HG03095 (cell line): ENCODE measurements around the gene FHL5.
"Not testable (repeated sequence)": the region's sequence is repeated elsewhere in the genome, so short reads cannot be mapped to it uniquely, and the experiment has no call there.

ENCODE experiments used
- ATAC-seq: cut with Tn5 transposase; IDR thresholded peaks from one replicate; pipeline ENCODE4 v1.9.1; 2021; ENCODE audit warnings: moderate library complexity; ENCODE audit not compliant: unreplicated experiment

Gene FHL5

DNA sequence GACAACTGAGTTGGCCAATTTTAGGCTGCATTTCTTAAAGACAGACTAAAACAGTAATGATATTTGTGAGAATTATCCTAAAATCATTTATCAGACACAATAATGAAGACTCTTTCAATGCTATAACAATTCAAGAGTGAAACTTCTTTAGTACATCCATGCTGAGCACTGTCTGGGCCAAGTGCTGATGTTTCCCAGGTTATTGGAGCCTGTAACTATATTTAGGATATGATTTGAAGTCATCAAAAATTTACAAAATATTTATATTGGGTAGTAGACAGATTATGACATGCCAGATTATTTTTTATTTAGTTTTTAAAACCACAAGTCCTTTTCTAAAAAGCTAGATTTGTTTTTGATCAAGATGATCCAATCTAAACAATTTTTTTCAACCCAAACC lies 45.1 kb downstream of the FHL5 start:
- ATAC-seq = no peak

DNA sequence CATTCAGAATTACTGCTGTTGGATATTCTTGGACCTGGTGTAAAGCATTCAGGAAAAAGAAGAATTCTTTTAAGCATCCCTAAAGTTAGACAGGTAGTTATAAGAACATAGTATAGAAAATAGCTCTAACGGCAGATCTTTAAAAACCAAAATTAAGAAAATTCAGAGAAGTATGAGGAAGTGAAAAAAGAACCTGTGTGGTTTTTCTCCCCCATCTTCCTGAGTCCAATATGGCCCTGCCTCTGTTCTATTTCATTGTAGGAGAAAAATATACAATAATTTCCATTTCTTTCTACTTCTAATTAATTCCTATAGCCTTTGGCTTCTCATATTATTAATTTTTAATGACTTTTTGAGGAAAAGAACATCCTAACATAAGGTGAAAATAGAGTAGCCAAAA lies 47.1 kb downstream of the FHL5 start:
- peak; percentile 45 for ATAC-seq

DNA sequence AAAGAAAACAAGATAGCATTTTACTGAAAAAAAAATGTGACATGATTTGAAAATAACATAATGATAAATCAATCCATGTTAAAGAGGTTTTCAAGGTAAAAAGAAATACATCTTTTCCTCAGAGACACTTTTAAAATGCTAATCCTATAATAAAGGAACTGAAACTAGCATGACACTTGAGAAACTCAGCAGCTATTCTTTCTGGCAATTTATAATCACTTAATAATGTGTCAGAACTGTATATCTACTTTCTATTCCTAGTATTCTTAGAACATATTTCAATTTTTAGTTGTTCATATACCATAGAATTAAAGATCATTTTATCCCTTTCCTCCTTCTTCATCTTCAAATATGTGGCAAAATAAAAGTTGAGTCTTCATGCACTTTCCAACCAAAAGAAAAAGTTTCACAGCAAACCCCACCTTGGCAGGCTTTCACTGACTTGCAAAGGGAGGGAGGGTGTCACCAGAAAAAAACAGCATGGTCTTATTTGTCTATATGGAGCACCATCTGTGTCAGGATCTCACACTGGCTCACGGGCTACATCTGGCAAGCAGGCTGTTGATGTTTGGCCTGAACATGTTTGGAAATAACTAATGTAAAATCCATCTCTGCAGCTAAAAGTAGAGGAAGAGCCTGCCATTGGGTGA lies 48.5 kb downstream of the FHL5 start:
- peak; percentile 76 for ATAC-seq

DNA sequence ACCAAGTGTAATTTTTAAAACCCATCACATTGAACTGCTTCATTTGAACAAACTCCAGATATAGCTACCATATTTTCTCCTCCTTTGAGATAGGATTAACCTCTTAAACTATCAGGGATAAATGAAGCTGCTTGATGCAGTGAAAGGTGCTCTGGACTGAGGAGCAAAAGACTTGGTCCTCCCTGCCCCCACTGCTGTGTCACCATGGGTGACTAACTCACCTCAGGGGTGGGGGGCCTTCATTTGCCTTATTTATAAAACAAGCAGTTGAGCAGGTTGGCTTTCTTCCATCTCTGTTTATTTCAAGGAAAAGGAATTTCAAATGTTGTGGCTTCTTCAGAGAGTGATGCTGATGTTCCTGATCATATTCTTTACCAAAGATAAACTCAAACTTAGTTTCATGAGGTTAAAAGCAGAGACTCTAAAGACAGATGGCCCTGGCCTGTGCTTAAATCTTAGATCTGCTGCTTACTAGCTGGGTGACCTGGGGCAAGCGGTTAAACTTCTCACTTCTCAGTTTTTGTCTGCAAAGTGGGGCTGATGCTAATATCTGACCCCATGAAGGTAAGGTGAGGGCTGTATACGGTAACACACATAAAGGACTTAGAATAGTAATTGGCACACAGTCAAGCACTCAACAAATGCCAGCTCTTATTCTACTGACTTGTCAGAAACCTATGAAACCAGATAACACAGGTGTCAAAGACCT lies 50.5 kb downstream of the FHL5 start:
- ATAC-seq = no peak

DNA sequence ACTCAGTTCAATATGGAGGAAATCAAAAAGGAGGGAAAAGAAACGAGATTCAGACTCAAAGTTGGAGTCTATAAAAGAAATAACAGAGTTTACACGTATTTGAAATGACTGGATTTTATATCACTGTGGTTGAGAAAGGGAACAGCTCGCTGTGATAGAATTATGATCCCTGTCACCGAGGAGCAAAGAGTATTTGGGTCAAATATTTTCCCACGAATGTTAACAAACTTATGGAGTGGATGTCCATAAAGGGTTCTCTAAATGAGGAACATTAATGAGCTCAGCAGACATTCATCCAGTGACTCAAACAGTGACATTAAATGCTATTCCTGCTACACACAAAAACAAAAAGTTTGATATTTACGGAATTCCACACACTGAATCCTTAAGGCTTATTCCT lies 57.9 kb downstream of the FHL5 start:
- ATAC-seq = no peak

DNA sequence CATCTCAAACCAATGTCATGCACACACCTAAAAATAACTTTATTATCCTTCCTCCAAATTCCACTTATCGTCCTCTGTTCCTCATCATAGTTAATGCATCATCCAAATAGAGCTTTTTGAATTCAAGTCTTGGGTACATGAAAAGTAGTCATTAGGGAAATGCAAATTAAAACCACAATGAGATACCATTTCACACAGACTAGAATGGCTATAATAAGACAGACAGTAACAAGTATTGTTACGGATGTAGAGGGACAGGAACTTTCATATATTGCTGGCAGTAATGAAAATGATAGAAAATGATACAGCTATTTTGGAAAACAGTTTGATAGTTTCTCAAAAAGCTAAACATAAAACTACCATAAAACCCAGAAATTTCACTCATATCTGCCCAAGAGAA lies 59.1 kb downstream of the FHL5 start:
- ATAC-seq = no peak

DNA sequence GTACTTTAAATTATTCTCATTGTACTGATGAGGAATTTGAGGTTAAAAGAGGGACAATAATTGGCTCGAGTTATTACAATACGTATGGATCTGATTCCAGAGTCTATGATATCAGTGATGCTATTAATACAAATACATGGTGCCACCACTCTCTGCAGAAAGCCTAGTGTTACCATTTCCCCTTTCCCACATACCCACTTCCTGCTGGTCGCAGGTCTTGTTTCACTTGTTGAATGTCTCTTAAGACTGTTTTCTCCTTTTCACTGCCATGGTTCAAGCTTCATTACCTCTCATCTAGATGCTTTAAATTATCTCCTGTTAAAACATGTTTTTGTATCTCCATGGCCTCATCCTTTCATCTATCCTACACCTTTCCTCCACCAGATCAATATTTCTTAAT lies 62.0 kb downstream of the FHL5 start:
- ATAC-seq = no peak

DNA sequence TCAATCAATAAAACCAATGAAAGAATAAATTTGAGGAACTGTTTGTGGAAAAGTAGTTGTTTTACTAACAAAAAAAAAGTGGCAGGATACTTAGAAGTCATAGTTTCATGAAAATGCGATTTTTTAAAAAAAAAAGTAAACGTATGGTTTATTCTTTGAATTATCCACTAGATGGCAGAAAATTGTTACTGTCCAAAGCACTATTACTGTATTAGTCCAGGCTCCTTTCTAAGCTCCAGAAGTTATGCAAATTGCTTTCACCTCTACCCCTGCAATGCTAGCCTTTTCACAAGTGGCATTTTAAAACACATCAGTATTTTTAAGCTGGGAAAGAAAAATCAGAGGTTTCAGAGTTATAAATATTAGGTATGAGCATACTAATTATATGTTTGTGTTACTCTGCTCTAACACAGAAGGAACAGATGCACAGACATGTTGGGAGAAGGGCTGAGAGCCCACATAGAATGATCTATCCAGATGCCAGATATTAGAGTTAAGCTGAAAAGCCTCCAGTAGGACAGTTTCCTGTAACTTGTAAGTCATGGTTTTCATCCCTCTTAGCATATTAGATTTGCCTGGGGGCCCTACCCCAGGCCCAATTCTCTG lies 63.9 kb downstream of the FHL5 start:
- ATAC-seq = peak; percentile 95

DNA sequence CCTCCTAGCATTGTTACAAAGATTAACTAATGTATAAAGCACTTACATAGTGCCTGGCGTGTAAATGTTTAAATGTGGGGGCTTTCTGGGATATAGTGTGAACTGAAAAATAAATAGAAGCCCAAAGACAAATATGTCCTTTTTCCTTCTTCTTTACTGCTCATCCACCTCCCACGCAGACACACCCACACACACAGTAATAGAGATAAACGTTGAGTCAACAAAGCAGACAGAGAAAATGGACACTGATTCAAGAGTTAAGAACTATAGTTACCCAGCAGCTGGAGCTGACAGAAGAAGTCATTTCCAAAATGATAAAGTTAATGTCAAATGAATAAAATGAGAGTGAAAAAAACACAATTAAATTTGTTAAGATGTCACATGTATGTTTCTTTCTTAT lies 68.3 kb downstream of the FHL5 start:
- ATAC-seq = no peak

DNA sequence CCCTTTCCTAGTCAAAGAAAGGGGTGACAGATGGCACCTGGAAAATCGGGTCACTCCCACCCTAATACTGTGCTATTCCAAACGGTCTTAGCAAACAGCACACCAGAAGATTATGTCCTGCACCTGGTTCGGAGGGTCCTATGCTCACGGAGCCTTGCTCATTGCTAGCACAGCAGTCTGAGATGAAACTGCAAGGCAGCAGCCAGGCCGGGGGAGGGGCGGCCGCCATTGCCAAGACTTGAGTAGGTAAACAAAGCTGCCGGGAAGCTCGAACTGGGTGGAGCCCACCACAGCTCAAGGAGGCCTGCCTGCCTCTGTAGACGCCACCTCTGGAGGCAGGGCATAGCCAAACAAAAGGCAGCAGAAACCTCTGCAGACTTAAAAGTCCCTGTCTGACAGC lies 75.1 kb downstream of the FHL5 start:
- ATAC-seq = not testable (repeated sequence)

DNA sequence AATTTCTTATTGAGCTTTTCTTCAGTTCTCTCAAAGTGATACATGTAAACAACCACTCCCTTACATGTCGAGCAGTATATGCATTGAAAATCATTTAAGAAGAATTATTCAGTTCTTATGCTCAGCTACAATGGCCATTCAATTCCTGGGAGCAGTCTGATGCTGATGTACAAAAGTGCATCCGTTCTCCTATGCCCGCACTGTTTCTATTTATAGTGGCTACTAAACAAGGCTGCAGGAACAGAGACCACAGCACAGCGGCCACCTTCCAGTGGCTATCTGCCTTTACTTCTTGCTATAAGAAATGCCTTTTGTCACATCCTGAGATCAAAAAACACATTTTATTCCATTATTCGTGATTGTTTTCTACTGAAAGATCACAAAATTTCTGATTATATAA lies 82.2 kb downstream of the FHL5 start:
- no peak for ATAC-seq

DNA sequence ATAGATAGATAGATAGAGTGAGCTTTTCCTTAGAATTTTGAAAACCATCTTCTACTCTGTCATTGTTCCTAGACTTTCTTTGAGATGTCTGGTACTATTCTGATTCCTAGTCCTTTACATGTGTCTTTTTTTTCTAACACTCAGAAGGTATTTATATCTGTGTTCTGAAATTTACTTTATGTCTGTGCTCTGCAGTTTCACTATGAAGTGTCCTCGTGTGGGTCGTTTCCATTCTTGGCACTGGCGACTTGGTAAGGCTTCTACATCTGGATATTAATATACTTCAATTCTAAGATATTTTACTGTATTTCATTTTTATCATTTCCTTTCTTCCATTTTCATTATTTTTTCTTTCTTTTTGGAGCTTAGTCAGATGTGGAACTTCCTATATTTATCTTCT lies 87.0 kb downstream of the FHL5 start:
- ATAC-seq = peak; percentile 84

DNA sequence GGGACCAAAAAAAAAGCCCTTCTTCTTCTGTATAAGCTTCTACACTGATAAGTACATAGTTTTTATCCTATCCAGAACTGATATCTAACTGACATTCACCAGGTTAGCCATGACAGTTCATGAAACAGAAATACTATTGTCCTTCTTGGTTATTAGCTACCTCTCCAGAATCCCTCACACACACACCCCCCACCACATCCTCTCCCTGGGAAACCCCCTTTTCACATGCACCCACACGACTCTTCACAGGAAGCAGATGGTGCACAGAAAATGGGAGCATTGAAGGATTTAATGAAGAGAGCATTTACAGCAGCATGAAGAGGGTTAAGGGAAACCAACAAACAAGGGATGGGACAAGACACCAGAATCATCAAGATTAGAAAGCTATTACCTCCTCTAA lies 88.9 kb downstream of the FHL5 start:
- no peak for ATAC-seq

DNA sequence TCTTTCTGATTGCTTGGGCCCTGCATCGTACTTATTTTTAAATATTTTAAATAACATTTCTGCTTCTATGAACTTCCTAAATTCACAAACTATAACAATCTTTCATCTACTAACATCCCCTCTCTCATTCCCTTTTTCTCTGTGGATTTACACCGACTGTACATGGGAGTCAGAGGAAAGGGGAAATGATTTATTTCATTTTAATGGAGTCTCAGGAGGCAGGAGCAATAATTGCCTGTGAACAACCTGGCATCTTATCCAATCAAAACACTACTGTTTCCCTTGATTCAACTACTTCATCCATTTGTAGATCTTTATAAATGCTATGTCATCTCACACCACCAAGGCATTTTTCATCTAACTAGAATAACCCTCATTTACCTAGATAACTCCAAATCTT lies 89.6 kb downstream of the FHL5 start:
- no peak for ATAC-seq

DNA sequence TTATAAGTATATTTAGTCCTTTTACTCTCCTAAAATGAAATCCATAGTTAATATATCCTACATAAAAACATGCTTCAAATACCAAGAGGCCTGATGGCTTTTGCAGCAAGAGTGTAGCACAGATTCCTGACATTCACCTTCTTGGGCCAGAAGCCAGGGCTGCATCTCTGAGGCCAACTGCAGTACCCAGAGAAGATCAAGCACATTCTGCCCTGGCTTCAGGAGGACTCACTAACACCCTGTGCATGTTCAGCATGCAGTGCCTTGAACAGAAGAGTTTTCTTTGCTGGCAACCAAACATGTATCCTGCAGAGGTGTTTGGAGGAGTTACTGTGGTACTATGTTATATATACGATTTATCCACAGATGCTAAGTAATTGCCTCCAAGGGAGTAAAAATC lies 90.3 kb downstream of the FHL5 start:
- no peak for ATAC-seq

DNA sequence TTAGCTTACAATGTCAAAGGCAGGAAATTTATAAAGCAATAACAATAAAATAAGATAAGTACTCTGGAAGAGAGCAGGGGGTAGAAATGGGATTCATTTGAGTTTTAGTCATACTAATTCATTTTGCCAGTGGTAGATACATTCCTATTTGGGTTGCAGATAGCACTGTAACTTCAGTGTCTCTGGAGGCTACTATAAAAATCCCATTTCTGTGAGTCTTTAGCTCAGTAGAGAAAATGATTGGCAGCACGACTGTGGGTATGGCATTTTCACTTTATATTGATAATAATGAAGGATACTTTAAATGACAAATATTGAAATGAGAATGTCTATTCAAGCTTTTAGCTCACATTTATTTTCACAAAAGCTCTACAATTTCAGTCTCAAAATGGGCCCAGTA lies 93.6 kb downstream of the FHL5 start:
- ATAC-seq = no peak

DNA sequence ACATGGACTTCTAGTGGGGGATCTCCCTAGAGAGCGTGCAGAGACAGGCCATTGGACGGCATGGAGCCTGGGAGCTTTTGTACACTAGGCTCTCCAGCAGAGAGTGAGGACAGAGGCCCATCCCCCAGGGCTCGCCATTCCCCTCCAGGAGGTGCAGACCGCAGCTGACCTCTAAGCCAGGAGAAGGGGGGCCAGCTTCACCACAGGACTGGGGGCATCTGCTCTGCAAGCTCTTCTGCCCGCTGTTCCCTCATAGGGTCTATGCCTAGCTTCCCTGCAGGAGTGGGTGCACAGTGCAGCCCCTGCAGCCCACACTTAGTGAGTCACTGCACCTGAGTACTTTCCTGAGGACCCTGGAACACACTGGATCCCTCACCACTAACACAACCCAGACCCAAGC lies 94.4 kb downstream of the FHL5 start:
- no peak for ATAC-seq

DNA sequence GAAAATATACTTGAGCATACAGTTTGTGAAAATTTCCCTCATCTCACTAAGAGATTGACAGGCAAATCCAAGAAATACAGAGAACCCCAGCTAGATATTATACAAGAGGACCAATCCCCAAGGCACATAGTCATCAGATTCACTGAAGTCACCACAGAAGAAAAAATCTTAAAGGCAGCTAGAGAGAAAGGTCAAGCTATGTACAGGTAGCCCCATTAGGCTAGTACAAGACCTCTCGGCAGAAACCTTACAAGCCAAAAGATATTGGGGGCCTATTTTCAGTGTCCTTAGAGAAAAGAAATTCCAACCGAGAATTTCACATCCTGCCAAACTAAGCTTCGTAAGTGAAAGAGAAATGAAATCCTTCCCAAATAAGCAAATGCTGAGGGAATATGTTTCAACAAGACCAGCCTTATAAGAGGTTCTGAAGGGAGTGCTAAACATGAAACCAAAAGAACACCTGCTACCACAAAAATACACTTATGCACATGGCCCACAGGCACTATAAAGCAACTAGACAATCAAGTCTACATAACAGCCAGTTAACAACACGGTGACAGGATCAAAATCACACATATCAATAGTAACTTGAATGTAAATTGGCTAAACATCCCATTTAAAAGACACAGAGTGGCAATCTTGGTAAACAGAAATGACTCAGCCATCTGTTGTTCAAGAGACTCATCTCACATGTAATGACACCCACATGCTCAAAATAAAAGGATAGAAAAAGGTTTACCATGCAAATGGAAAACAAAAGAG lies 96.3 kb downstream of the FHL5 start:
- ATAC-seq = no peak
